Measurements from ENCODE around the gene PHGDH. TPM values are rescaled to one million over a fixed set of nuclear protein-coding genes. Genes with fewer than 3 reads are reported as not detected.

Gene PHGDH
- total RNA-seq, 4 donors from 2014 or later, result 16.5 to 56.3 (median 42.9) TPM

GRCh38 chr1:119673171-119673940 lies 38.4 kb upstream of the PHGDH start:
- no peaks in the 10 kb centered on the region for H3K27me3 ChIP-seq
- H3K4me1 ChIP-seq, result peaks cover 0 to 33% (median 7%) of the 10 kb centered on the region in 4 donors
- DNase-seq (ENCODE audit: low spot score in 2 of 2), result no peak
- WGBS, 2 donors, result 90 to 94% methylated on average over 4 of the region's 4 CpGs
- no peak for TF ChIP-seq CTCF (IDR thresholded peaks at IDR 0.05)
- no peak for TF ChIP-seq POLR2A (IDR thresholded peaks at IDR 0.05)
- TF ChIP-seq EP300 (IDR thresholded peaks at IDR 0.05), result no peak
- no peak overlapping the region for H3K4me3 ChIP-seq
- H3K9me3 ChIP-seq, result no peaks in the 10 kb centered on the region
- H3K27ac ChIP-seq, result peak overlapping the region in 2 of 4 donors; percentile 25 to 66
- H3K36me3 ChIP-seq, result no peaks in the 10 kb centered on the region

DNA sequence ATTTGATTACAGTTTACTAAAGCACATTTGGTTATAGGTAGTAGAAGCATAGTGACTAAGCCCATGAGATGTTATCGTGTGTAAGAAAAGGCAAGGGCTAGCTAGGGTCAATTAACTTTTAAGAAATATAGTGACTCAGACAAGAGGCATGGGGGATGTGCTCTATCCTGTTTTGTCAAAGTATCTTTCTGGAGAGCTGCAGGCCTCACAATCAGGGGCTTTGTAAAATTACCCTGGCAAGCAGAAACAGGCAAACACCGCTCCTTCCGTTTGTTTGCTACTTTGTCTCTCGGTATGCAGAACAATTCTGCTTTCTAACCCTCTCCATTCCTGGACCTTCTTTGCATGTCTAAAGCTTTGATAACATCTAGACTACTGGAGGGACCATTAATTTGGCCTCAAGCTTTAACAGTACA lies 37.6 kb upstream of the PHGDH start:
- no peaks in the 10 kb centered on the region for H3K36me3 ChIP-seq
- H3K27me3 ChIP-seq, result no peaks in the 10 kb centered on the region
- 49 to 52% methylated on average over 4 of the region's 4 CpGs for WGBS, 2 donors
- H3K9me3 ChIP-seq, result no peaks in the 10 kb centered on the region
- TF ChIP-seq CTCF (IDR thresholded peaks at IDR 0.05) (no peak), POLR2A (IDR thresholded peaks at IDR 0.05) (no peak), EP300 (IDR thresholded peaks at IDR 0.05) (no peak)
- peaks cover 0 to 33% (median 7%) of the 10 kb centered on the region in 4 donors for H3K4me1 ChIP-seq
- H3K27ac ChIP-seq, result peak overlapping the region in 2 of 4 donors; percentile 25 to 66
- no peak for DNase-seq (ENCODE audit: low spot score in 2 of 2)
- H3K4me3 ChIP-seq, result no peak overlapping the region

DNA sequence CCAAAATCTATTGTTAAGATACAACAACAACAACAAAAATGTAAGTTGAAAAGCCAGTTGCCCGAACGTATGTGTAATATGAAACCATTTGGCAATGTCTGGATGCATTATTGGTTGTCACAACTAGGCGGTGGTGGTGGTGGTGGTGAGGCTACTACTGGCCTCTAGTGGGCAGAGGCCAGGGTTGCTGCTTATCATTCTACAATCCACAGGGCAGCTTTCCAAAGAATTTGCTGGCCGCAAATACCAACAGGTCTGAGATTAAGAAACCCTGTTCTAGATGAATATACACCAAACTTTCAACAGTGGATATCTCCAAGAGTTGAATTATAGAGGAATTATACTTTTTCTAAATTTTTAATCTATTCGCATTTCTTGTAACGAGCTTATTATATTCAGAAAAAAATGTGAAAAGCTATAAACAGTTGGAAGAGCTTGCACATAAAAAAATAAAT lies 36.9 kb upstream of the PHGDH start:
- no peaks in the 10 kb centered on the region for H3K9me3 ChIP-seq
- no peaks in the 10 kb centered on the region for H3K27me3 ChIP-seq
- H3K4me3 ChIP-seq, result peak overlapping the region in 2 of 4 donors; percentile 43 to 45
- no peaks in the 10 kb centered on the region for H3K36me3 ChIP-seq
- DNase-seq (ENCODE audit: low spot score in 2 of 2), result peak in 1 of 2 donors; percentile 14
- 34 to 56% methylated on average over 6 of the region's 6 CpGs for WGBS, 2 donors
- TF ChIP-seq POLR2A (IDR thresholded peaks at IDR 0.05) (no peak), EP300 (IDR thresholded peaks at IDR 0.05) (no peak), CTCF (IDR thresholded peaks at IDR 0.05) (peak in 2 of 5 experiments; percentile 34 to 51)
- H3K27ac ChIP-seq, result peak overlapping the region in 2 of 4 donors; percentile 67 to 87
- H3K4me1 ChIP-seq, result peaks cover 0 to 33% (median 7%) of the 10 kb centered on the region in 4 donors

DNA sequence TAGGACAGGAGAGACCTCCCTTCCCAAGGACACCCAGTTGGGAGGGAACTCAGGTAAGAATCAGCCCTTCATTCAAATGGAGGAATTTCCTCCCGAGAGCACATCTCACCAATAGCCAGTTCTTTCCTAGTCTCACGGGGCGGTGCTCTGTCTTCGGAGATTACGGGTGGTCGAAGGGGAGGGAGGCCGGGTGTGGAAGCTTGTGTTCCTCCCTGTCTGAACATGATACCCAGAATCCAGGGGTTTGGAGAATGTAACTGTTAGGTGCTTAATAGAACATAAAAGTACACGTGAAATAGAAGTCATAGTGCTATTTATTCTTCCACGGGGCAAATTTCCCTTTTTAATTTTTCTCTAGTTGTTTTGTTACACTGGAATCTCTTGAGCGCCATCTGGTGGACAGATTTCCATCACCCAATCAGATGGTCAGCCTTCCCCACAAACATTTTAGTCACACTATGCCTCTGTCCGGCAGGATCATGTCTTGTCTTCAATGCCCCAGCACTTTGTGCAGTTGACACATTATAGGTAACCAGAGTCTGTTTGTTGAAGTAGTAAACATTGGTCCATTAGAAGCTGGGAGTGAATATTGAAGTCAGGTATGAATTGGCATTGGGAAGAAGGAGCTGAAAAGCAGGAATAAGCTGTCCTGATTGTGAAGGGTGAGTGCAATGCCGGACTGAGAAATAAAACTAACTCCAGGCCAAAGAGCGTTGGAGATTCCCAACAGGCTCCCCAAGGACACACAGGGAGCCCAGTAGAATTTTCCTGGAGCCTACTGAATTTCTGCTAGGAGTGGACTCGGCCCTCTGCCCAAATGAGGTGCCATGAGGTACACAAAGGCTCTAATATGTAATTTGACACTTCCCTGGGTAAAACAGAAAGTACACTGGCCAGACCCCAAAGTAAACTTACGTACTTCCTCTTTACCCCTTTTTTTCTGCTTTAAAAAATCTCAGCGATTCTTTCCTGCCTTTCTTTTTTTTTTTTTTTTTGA lies 36.1 kb upstream of the PHGDH start:
- Histone ChIP-seq H3K9me3 (no peaks in the 10 kb centered on the region), H3K4me1 (peaks cover 0 to 33% (median 7%) of the 10 kb centered on the region in 4 donors), H3K4me3 (peak overlapping the region; percentile 24 to 45 (median 39)), H3K27ac (peak overlapping the region in 2 of 4 donors; percentile 67 to 87), H3K27me3 (no peaks in the 10 kb centered on the region), H3K36me3 (no peaks in the 10 kb centered on the region)
- DNase-seq (ENCODE audit: low spot score in 2 of 2), result peak; percentile 86 to 100
- WGBS, 2 donors, result 17 to 19% methylated on average over 16 of the region's 16 CpGs
- TF ChIP-seq POLR2A (IDR thresholded peaks at IDR 0.05) (no peak), EP300 (IDR thresholded peaks at IDR 0.05) (no peak), CTCF (IDR thresholded peaks at IDR 0.05) (peak; percentile 77 to 87 (median 83))
